GM23338 (cell line): ENCODE results near the gene REXO2. TPM values are rescaled to one million over a fixed set of nuclear protein-coding genes. Genes with fewer than 3 reads are reported as not detected.

Experiments used
- ATAC-seq: fragments of 200-7000 bp; cut with Tn5 transposase; 3 replicates; pipeline ENCODE4 v1.9.1; 2020
- DNase-seq: peaks from one replicate; pipeline ENCODE4 v3.0.0-alpha.2; 2015; ENCODE audit warnings: low spot score
- H2AFZ ChIP-seq: fragments of 200-600 bp; sonication (generic); 2 replicates; pipeline ENCODE4 v1.8.0; 2016; ENCODE audit warnings: antibody characterized with exemption, mild to moderate bottlenecking, moderate library complexity
- H3F3A ChIP-seq: fragments of 200-600 bp; sonication (generic); replicated peaks from 2 replicates; pipeline ENCODE4 v1.8.0; 2017; ENCODE audit warnings: antibody characterized with exemption, mixed run types, low read depth
- H3K27ac ChIP-seq: fragments of 200-600 bp; sonication (generic); 2 replicates; pipeline ENCODE4 v1.6.1; 2016; ENCODE audit warnings: low read depth
- H3K27me3 ChIP-seq: fragments of 200-600 bp; sonication (generic); 2 replicates; pipeline ENCODE4 v1.8.0; 2016; ENCODE audit warnings: mild to moderate bottlenecking, mixed run types, moderate library complexity; ENCODE audit not compliant: insufficient read depth
- H3K36me3 ChIP-seq: fragments of 200-600 bp; sonication (generic); 2 replicates; pipeline ENCODE4 v1.8.0; 2016; ENCODE audit warnings: mild to moderate bottlenecking; ENCODE audit not compliant: insufficient read depth
- H3K4me1 ChIP-seq: fragments of 200-600 bp; sonication (generic); 2 replicates; pipeline ENCODE4 v1.8.0; 2016; ENCODE audit warnings: mild to moderate bottlenecking, moderate library complexity; ENCODE audit not compliant: insufficient read depth
- H3K4me2 ChIP-seq: fragments of 200-600 bp; sonication (generic); 2 replicates; pipeline ENCODE4 v1.7.1; 2017; ENCODE audit warnings: mixed run types
- H3K4me3 ChIP-seq: fragments of 200-600 bp; sonication (generic); 2 replicates; pipeline ENCODE4 v1.6.1; 2016; ENCODE audit warnings: mixed run types
- H3K79me2 ChIP-seq: fragments of 200-600 bp; sonication (generic); replicated peaks from 2 replicates; pipeline ENCODE4 v1.8.0; 2017; ENCODE audit warnings: mild to moderate bottlenecking; ENCODE audit not compliant: insufficient read depth
- H3K9me2 ChIP-seq: fragments of 200-600 bp; sonication (generic); 2 replicates; pipeline ENCODE4 v1.8.0; 2017; ENCODE audit not compliant: insufficient read depth
- H4K20me1 ChIP-seq: fragments of 200-600 bp; sonication (generic); replicated peaks from 2 replicates; pipeline ENCODE4 v1.8.0; 2017; ENCODE audit warnings: mild to moderate bottlenecking; ENCODE audit not compliant: insufficient read depth
- H3K27ac Mint-ChIP-seq: 2 replicates; pipeline ENCODE4 v1.8.0; 2020; ENCODE audit warnings: inconsistent platforms, mild to moderate bottlenecking, moderate library complexity, mixed read lengths
- H3K27me3 Mint-ChIP-seq: 3 replicates; pipeline ENCODE4 v1.8.0; 2022; ENCODE audit warnings: low read depth, mild to moderate bottlenecking, moderate library complexity, mixed read lengths, inconsistent platforms; ENCODE audit not compliant: insufficient read depth, poor library complexity
- H3K36me3 Mint-ChIP-seq: 3 replicates; pipeline ENCODE4 v1.8.0; 2021; ENCODE audit warnings: low read depth, mild to moderate bottlenecking, inconsistent platforms, moderate library complexity, mixed read lengths
- H3K4me1 Mint-ChIP-seq: 3 replicates; pipeline ENCODE4 v1.8.0; 2020; ENCODE audit warnings: mild to moderate bottlenecking, inconsistent platforms, mixed read lengths
- H3K4me3 Mint-ChIP-seq: 3 replicates; pipeline ENCODE4 v1.8.0; 2021; ENCODE audit warnings: moderate library complexity, mild to moderate bottlenecking, inconsistent platforms, mixed read lengths
- H3K9me3 Mint-ChIP-seq: 3 replicates; pipeline ENCODE4 v1.8.0; 2020; ENCODE audit warnings: moderate library complexity, mild to moderate bottlenecking, inconsistent platforms, mixed read lengths
- CTCF ChIP-seq, 2 experiments: fragments of 200-600 bp in 1 of 2; sonication (generic) in 1 of 2; conservative IDR thresholded peaks; 2 replicates each; pipeline versions ENCODE4 v1.5.1 to v1.6.1; 2016 to 2017; ENCODE audit warnings: antibody characterized with exemption in 2 of 2, low read depth in 2 of 2, mild to moderate bottlenecking in 2 of 2, moderate library complexity in 1 of 2
- EZH2phosphoT487 ChIP-seq: fragments of 200-600 bp; sonication (generic); IDR thresholded peaks from one replicate; pipeline ENCODE4 v1.8.1; 2018; ENCODE audit warnings: antibody characterized with exemption; ENCODE audit not compliant: unreplicated experiment
- JUNB ChIP-seq: IDR thresholded peaks from one replicate; pipeline ENCODE4 v1.6.1; 2016; ENCODE audit warnings: antibody characterized with exemption; ENCODE audit not compliant: unreplicated experiment
- NANOG ChIP-seq: IDR thresholded peaks from 2 replicates; pipeline ENCODE4 v1.6.1; 2016; ENCODE audit warnings: antibody characterized with exemption, borderline replicate concordance
- POLR2AphosphoS5 ChIP-seq: IDR thresholded peaks from 2 replicates; pipeline ENCODE4 v1.6.1; 2016; ENCODE audit warnings: antibody characterized with exemption, low read depth
- REST ChIP-seq: IDR thresholded peaks from one replicate; pipeline ENCODE4 v1.6.1; 2018; ENCODE audit warnings: antibody characterized with exemption; ENCODE audit not compliant: unreplicated experiment
- STAT1 ChIP-seq: IDR thresholded peaks from one replicate; pipeline ENCODE4 v1.6.1; 2016; ENCODE audit warnings: antibody characterized with exemption; ENCODE audit not compliant: unreplicated experiment
- ZNF114 ChIP-seq: fragments of 250-450 bp; sonication (Bioruptor Pico); IDR thresholded peaks from 2 replicates; pipeline ENCODE4 v1.5.0; 2020; ENCODE audit warnings: mild to moderate bottlenecking, moderate library complexity
- ZNF331 ChIP-seq: fragments of 250-450 bp; sonication (Bioruptor Pico); IDR thresholded peaks from 2 replicates; pipeline ENCODE4 v1.5.0; 2020; ENCODE audit warnings: low read depth, mild to moderate bottlenecking, moderate library complexity
- polyA plus RNA-seq: library from polyadenylated mRNA; unstranded; fragments of >200 nt; fragmentation: Nextera tagmentation; extraction: Ambion mirVana; gene quantifications from 2 replicates; pipeline ENCODE4 v1.2.1, GENCODE V29; 2016
- total RNA-seq: library from RNA; depleted of rRNA; stranded (reverse); fragments of >200 nt; shearing (Covaris generic); gene quantifications from 2 replicates; pipeline ENCODE4 v1.2.3, GENCODE V29; 2014
- TF ChIP-seq, protein P1 (sequence below): fragments of 250-450 bp; sonication (Bioruptor Pico); IDR thresholded peaks from 2 replicates; pipeline ENCODE4 v1.5.0; 2020; ENCODE audit warnings: mild to moderate bottlenecking, moderate library complexity

Gene REXO2
- total and polyA plus RNA-seq, 2 experiments from 2014 or later: 122 to 245 TPM

DNA sequence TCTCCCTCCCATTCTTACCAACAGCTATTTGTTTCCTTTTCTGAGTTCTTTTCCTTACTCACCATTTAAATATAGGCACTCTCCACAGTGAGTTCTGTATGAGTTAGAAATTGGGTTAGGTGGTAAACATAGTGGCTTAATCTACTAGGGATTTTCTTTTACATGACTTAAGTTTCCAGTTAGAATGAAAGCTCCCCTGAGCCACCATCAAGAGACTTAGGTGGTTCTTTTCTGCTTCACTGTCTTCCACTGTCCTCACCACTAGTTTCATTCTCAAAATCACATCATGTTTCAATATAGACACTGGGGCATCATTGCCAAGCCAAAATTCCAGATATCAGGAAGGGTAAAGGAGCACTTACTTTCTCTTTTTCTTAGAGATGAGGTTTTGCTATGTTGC is 9.0 kb upstream of the REXO2 start (continued):
- TF ChIP-seq, protein P1, sequence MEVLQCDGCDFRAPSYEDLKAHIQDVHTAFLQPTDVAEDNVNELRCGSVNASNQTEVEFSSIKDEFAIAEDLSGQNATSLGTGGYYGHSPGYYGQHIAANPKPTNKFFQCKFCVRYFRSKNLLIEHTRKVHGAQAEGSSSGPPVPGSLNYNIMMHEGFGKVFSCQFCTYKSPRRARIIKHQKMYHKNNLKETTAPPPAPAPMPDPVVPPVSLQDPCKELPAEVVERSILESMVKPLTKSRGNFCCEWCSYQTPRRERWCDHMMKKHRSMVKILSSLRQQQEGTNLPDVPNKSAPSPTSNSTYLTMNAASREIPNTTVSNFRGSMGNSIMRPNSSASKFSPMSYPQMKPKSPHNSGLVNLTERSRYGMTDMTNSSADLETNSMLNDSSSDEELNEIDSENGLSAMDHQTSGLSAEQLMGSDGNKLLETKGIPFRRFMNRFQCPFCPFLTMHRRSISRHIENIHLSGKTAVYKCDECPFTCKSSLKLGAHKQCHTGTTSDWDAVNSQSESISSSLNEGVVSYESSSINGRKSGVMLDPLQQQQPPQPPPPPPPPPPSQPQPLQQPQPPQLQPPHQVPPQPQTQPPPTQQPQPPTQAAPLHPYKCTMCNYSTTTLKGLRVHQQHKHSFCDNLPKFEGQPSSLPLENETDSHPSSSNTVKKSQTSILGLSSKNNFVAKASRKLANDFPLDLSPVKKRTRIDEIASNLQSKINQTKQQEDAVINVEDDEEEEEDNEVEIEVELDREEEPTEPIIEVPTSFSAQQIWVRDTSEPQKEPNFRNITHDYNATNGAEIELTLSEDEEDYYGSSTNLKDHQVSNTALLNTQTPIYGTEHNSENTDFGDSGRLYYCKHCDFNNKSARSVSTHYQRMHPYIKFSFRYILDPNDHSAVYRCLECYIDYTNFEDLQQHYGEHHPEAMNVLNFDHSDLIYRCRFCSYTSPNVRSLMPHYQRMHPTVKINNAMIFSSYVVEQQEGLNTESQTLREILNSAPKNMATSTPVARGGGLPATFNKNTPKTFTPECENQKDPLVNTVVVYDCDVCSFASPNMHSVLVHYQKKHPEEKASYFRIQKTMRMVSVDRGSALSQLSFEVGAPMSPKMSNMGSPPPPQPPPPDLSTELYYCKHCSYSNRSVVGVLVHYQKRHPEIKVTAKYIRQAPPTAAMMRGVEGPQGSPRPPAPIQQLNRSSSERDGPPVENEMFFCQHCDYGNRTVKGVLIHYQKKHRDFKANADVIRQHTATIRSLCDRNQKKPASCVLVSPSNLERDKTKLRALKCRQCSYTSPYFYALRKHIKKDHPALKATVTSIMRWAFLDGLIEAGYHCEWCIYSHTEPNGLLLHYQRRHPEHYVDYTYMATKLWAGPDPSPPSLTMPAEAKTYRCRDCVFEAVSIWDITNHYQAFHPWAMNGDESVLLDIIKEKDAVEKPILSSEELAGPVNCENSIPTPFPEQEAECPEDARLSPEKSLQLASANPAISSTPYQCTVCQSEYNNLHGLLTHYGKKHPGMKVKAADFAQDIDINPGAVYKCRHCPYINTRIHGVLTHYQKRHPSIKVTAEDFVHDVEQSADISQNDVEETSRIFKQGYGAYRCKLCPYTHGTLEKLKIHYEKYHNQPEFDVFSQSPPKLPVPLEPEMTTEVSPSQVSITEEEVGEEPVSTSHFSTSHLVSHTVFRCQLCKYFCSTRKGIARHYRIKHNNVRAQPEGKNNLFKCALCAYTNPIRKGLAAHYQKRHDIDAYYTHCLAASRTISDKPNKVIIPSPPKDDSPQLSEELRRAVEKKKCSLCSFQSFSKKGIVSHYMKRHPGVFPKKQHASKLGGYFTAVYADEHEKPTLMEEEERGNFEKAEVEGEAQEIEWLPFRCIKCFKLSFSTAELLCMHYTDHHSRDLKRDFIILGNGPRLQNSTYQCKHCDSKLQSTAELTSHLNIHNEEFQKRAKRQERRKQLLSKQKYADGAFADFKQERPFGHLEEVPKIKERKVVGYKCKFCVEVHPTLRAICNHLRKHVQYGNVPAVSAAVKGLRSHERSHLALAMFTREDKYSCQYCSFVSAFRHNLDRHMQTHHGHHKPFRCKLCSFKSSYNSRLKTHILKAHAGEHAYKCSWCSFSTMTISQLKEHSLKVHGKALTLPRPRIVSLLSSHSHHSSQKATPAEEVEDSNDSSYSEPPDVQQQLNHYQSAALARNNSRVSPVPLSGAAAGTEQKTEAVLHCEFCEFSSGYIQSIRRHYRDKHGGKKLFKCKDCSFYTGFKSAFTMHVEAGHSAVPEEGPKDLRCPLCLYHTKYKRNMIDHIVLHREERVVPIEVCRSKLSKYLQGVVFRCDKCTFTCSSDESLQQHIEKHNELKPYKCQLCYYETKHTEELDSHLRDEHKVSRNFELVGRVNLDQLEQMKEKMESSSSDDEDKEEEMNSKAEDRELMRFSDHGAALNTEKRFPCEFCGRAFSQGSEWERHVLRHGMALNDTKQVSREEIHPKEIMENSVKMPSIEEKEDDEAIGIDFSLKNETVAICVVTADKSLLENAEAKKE (CRISPR knock-in tag): no peak
- no peak for TF ChIP-seq CTCF (conservative IDR thresholded peaks at IDR 0.05; ENCODE audit: low read depth in 2 of 2)

DNA sequence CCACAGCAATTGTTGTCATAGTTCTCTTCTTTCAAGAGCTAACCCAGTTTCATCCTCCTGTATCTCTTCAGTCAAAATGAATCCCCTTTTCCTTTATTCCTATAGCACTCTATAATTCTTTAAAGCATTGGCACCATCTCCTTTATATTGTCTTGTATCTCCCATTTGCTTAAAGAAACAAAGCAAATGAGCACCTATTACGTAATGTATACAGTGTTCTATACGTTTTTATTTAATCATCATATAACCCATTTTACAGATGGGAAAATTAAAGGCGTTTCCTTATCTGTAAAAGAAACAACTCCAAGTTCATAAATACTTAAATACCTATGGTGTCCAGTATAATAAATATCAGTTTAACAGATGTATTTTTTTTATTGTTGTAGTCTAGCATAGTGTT is 6.4 kb upstream of the REXO2 start:
- Histone ChIP-seq H3F3A (peaks cover 5% of the 10 kb centered on the region; the same call in 1 of the 2 replicates), H3K27me3 (no peaks in the 10 kb centered on the region), H3K4me3 (no peak overlapping the region), H3K4me2 (no peak overlapping the region), H3K4me1 (peaks cover 6% of the 10 kb centered on the region), H3K36me3 (no peaks in the 10 kb centered on the region), H4K20me1 (no peaks in the 10 kb centered on the region), H3K79me2 (no peaks in the 10 kb centered on the region), H3K27ac (no peak overlapping the region), H3K9me2 (no peaks in the 10 kb centered on the region), H2AFZ (no peak overlapping the region)
- Mint-ChIP-seq H3K36me3 (no peaks in the 10 kb centered on the region), H3K27ac (no peak overlapping the region), H3K4me3 (no peak overlapping the region), H3K4me1 (peaks cover 14% of the 10 kb centered on the region; the same call in 2 of the 3 replicates), H3K9me3 (no peaks in the 10 kb centered on the region), H3K27me3 (no peaks in the 10 kb centered on the region)
- ATAC-seq (no peak), DNase-seq (no peak)
- no peak for TF ChIP-seq EZH2phosphoT487
- no peak for TF ChIP-seq ZNF114
- no peak for TF ChIP-seq NANOG
- TF ChIP-seq STAT1: no peak
- TF ChIP-seq ZNF331 (CRISPR knock-in tag): no peak
- no peak for TF ChIP-seq REST
- no peak for TF ChIP-seq POLR2AphosphoS5
- no peak for TF ChIP-seq JUNB
